Nucleus accumbens (tissue), 56 donors: ENCODE measurements around the gene C10orf143.
"Not testable (repeated sequence)": the region's sequence is repeated elsewhere in the genome, so short reads cannot be mapped to it uniquely, and the experiment has no call there.

ENCODE experiments used
- DNase-seq, 56 donors: peaks; one replicate each; lab custom pipeline; 2025; lab: John Stamatoyannopoulos, UW

Gene C10orf143

GRCh38 chr10:130112821-130113220, 2.2 kb upstream of the C10orf143 start:
- DNase-seq, result no peak

- peak in 1 of 56 donors; percentile 12 for DNase-seq
These were observed 1.2 kb upstream of the C10orf143 start for GRCh38 chr10:130111852-130112180.

GRCh38 chr10:130111113-130111851, 652 bp upstream of the C10orf143 start:
- DNase-seq, result peak in 55 of 56 donors; percentile 93 to 99 (median 97)

- peak in 49 of 56 donors; percentile 12 to 84 (median 56) for DNase-seq
These were observed 809 bp downstream of the C10orf143 start for GRCh38 chr10:130109796-130110245.

GRCh38 chr10:130108934-130109604, 1.6 kb downstream of the C10orf143 start:
- DNase-seq, result no peak

- DNase-seq, result not testable (repeated sequence)
These were observed 2.5 kb downstream of the C10orf143 start for GRCh38 chr10:130108146-130108545.

- no peak for DNase-seq
These were observed 4.9 kb downstream of the C10orf143 start for GRCh38 chr10:130105724-130106123.

GRCh38 chr10:130099344-130099743, 11.3 kb downstream of the C10orf143 start:
- DNase-seq, result no peak

GRCh38 chr10:130090565-130090964, 20.1 kb downstream of the C10orf143 start:
- not testable (repeated sequence) for DNase-seq

GRCh38 chr10:130080461-130080814, 30.2 kb downstream of the C10orf143 start:
- DNase-seq, result no peak

GRCh38 chr10:130079614-130080460, 30.8 kb downstream of the C10orf143 start:
- no peak for DNase-seq

GRCh38 chr10:130078120-130078519, 32.5 kb downstream of the C10orf143 start:
- DNase-seq, result no peak

GRCh38 chr10:130076681-130077080, 33.9 kb downstream of the C10orf143 start:
- no peak for DNase-seq

- DNase-seq, result no peak
These were observed 36.0 kb downstream of the C10orf143 start for GRCh38 chr10:130074639-130075038.

- DNase-seq, result no peak
These were observed 36.7 kb downstream of the C10orf143 start for GRCh38 chr10:130073912-130074311.

- DNase-seq, result no peak
These were observed 38.4 kb downstream of the C10orf143 start for GRCh38 chr10:130072247-130072646.

GRCh38 chr10:130067893-130068292, 42.7 kb downstream of the C10orf143 start:
- no peak for DNase-seq

GRCh38 chr10:130066743-130067142, 43.9 kb downstream of the C10orf143 start:
- DNase-seq, result no peak

GRCh38 chr10:130065251-130065650, 45.4 kb downstream of the C10orf143 start:
- no peak for DNase-seq

GRCh38 chr10:130064783-130065182, 45.8 kb downstream of the C10orf143 start:
- DNase-seq, result peak in 1 of 56 donors; percentile 4

GRCh38 chr10:130062976-130063375, 47.7 kb downstream of the C10orf143 start:
- DNase-seq, result no peak
